Measurements from ENCODE around the gene SGPP2.

The SGPP2 gene, protein sequence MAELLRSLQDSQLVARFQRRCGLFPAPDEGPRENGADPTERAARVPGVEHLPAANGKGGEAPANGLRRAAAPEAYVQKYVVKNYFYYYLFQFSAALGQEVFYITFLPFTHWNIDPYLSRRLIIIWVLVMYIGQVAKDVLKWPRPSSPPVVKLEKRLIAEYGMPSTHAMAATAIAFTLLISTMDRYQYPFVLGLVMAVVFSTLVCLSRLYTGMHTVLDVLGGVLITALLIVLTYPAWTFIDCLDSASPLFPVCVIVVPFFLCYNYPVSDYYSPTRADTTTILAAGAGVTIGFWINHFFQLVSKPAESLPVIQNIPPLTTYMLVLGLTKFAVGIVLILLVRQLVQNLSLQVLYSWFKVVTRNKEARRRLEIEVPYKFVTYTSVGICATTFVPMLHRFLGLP

DNA sequence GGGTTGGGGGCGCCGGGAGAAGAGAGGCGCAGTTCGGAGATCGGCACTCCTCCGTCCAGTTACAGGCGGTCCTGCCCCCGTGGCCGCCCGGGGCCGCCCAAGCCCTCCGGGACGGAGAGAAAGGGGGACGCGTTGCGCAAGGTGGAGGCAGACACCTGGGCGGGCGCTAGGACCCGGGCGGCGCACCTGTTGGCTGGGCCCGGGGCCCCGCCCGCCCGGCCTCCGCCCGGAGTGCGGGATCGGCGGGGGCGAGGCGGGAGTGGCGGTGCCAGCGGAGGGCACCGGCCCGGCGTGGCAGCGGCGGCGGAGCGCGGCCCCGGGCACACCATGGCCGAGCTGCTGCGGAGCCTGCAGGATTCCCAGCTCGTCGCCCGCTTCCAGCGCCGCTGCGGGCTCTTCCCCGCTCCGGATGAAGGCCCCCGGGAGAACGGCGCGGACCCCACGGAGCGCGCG, at the start of gene SGPP2:
Gene SGPP2 (plus strand): TSS at position 268 of the 453 bp plus-strand sequence. CDS start 60 bp downstream, at position 328.
- H3K4me3 ChIP-seq (ENCODE audit: control insufficient read depth, low read depth, low read length), result no peak within 1 kb of the TSS
- no peak for DNase-seq (ENCODE audit: low read depth)
- TF ChIP-seq, protein P1, sequence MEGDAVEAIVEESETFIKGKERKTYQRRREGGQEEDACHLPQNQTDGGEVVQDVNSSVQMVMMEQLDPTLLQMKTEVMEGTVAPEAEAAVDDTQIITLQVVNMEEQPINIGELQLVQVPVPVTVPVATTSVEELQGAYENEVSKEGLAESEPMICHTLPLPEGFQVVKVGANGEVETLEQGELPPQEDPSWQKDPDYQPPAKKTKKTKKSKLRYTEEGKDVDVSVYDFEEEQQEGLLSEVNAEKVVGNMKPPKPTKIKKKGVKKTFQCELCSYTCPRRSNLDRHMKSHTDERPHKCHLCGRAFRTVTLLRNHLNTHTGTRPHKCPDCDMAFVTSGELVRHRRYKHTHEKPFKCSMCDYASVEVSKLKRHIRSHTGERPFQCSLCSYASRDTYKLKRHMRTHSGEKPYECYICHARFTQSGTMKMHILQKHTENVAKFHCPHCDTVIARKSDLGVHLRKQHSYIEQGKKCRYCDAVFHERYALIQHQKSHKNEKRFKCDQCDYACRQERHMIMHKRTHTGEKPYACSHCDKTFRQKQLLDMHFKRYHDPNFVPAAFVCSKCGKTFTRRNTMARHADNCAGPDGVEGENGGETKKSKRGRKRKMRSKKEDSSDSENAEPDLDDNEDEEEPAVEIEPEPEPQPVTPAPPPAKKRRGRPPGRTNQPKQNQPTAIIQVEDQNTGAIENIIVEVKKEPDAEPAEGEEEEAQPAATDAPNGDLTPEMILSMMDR (IDR thresholded peaks at IDR 0.05; ENCODE audit: control insufficient read depth, insufficient read depth, low read depth, low read length, missing control alignments), result no peak

DNA sequence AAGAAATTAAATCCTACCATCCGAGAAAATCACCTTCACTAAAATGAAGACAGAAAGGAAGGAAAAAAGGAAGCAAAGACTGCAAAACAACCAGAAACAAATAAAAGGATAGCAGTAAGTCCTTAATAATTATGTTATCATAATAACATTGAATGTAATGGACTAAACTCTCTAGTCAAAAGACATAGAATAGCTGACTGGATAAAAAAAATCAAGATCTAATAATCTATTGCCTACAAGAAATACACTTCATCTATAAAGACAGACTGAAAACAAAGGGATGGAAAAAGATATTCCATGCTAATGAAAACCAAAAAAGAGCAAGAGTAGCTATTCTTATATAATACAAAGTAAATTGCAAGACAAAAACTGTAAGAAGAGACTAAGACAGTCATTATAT, 48.5 kb upstream of the SGPP2 start:
- DNase-seq (ENCODE audit: low read depth), result no peak
- TF ChIP-seq, protein P1 (IDR thresholded peaks at IDR 0.05; ENCODE audit: control insufficient read depth, insufficient read depth, low read depth, low read length, missing control alignments), result no peak
- no peak overlapping the region for H3K4me3 ChIP-seq (ENCODE audit: control insufficient read depth, low read depth, low read length)

DNA sequence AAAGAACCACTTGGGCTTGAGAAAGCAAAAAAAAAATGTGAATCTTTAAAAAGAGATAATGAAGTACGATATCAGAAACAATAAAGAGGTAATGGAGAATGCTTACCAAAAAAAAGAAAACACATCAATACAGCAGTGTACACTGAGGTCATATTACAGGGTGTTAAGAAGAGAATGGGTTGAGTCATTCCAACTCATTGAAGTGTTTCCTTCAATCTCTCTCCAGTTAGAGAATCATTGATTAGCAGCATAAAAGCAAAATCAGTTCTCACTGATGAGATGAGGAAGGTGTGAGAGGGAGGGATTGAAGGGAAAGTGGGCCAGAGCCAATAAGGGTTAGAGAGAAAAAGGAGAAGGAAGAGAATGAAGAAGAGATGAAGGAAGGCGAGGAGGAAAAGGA, 43.9 kb upstream of the SGPP2 start:
- TF ChIP-seq, protein P1 (IDR thresholded peaks at IDR 0.05; ENCODE audit: control insufficient read depth, insufficient read depth, low read depth, low read length, missing control alignments), result no peak
- H3K4me3 ChIP-seq (ENCODE audit: control insufficient read depth, low read depth, low read length), result no peak overlapping the region
- no peak for DNase-seq (ENCODE audit: low read depth)

DNA sequence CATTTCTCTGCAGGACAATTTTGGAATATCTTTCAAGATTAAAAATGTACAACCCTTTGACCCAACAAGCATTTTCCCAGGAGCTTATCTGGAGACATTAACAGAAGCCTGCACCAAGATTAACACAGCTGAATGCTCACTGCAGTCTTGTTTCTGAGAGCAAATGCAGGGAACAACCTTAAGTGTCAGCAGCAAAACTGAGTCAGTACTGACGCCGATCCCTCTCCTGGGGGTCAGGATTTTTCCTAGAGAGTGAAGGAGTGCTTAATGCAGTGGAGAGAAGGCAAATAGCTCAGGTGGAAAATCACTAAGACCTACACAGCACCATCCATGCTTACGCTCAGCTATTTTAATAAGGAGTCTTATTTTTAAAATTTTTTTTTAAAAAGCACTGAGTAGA, 42.8 kb upstream of the SGPP2 start:
- TF ChIP-seq, protein P1 (IDR thresholded peaks at IDR 0.05; ENCODE audit: control insufficient read depth, insufficient read depth, low read depth, low read length, missing control alignments), result no peak
- DNase-seq (ENCODE audit: low read depth), result no peak
- H3K4me3 ChIP-seq (ENCODE audit: control insufficient read depth, low read depth, low read length), result no peak overlapping the region

DNA sequence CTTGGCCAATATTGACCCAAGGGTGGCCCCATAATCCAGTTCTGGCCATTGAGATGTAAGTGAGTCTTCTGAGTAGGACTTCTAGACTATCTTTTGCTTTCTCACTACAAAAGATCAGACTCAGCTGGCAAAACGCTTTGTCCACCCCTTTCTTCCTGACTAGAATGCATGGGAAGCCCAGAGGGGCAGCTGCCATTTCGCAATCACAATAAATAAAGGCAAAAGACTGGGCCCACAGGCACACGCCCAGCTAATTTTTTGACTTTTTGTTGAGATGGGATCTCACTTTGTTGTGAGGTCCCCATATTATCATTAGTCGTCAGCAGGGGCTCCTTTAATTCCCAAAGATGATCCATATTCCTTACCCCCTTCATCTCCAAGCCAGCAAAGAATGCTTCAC, 41.1 kb upstream of the SGPP2 start:
- TF ChIP-seq, protein P1 (IDR thresholded peaks at IDR 0.05; ENCODE audit: control insufficient read depth, insufficient read depth, low read depth, low read length, missing control alignments), result no peak
- DNase-seq (ENCODE audit: low read depth), result no peak
- H3K4me3 ChIP-seq (ENCODE audit: control insufficient read depth, low read depth, low read length), result no peak overlapping the region

DNA sequence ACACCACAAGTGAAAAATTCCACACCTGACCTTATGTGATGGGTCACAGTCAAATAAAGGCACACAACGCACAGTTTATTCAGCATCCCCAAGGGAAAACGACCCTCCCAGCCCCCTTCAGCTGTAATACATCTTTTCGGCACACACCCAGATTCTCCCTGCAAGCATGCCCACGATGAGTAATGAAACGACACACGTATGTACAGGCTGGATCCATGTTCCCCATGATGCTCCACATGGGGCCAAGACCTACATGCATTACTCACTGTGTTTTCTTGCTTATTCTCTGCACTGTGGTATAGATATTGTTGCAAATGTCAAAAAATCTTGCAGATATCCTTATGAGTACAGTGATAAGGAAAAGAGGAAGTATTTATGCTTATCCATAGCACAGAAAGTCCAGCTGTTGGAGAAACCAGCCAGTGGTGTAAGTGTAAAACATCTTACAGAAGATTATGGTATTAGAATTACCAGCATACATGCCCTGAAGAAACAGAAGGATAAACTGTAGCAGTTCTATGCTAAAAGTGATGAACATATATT, 32.5 kb upstream of the SGPP2 start:
- no peak for DNase-seq (ENCODE audit: low read depth)
- H3K4me3 ChIP-seq (ENCODE audit: control insufficient read depth, low read depth, low read length), result no peak overlapping the region
- TF ChIP-seq, protein P1 (IDR thresholded peaks at IDR 0.05; ENCODE audit: control insufficient read depth, insufficient read depth, low read depth, low read length, missing control alignments), result no peak

Data from AG09309 (cell line).